ENCODE measurements around the gene C10orf90. TPM values are rescaled to one million over a fixed set of nuclear protein-coding genes. Genes with fewer than 3 reads are reported as not detected.

The C10orf90 gene
- total RNA-seq, 4 donors from 2014 or later, result 0.06 TPM; not detected in 3

DNA sequence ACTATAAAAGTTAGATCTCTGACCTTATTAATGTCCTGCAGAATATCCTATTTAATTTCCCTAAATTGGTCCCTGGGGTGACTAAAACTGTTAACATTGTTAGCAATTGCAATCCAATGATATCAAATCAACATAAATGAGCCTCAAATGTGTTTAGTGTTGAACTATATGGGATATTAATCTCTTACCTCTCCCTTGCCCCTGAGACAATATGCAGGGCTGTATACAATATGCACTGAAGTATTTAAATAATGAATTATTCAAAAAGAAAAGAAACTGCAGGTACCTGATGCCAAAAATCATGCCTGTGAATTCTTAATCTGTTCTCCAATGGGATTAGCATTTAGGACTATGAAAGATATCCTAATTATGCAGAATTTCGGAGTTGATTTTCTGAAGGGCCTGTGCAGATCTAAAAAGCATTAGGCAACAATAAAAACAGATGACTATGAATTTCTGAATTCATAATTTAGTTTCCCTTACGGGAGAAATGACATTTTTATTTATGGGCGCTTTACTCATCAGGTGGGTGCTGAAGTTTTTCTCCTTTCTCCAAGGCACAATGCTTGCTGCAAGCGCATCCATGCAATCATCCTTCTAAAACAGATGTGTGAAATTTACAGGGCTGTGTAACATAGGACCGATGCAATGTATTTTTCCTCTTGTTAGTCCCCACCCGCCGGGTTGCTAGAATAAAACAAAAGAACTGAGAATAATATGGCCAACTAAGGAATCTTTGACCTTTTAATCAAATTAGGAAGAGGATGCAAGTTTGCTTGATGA, 5.4 kb upstream of the C10orf90 start:
- 87% methylated on average over 7 of the region's 7 CpGs for WGBS
- no peak for TF ChIP-seq EP300 (IDR thresholded peaks at IDR 0.05)
- TF ChIP-seq POLR2A (IDR thresholded peaks at IDR 0.05; ENCODE audit: low read depth), result no peak
- TF ChIP-seq, protein P1, sequence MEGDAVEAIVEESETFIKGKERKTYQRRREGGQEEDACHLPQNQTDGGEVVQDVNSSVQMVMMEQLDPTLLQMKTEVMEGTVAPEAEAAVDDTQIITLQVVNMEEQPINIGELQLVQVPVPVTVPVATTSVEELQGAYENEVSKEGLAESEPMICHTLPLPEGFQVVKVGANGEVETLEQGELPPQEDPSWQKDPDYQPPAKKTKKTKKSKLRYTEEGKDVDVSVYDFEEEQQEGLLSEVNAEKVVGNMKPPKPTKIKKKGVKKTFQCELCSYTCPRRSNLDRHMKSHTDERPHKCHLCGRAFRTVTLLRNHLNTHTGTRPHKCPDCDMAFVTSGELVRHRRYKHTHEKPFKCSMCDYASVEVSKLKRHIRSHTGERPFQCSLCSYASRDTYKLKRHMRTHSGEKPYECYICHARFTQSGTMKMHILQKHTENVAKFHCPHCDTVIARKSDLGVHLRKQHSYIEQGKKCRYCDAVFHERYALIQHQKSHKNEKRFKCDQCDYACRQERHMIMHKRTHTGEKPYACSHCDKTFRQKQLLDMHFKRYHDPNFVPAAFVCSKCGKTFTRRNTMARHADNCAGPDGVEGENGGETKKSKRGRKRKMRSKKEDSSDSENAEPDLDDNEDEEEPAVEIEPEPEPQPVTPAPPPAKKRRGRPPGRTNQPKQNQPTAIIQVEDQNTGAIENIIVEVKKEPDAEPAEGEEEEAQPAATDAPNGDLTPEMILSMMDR (IDR thresholded peaks at IDR 0.05), result no peak
- no peak for TF ChIP-seq POLR2AphosphoS5 (IDR thresholded peaks at IDR 0.05)
- Histone ChIP-seq H3K36me3 (no peaks in the 10 kb centered on the region), H3K27ac (replicated peaks in 1 of 4) (no peak overlapping the region), H3K4me3 (no peak overlapping the region), H3K9me3 (no peaks in the 10 kb centered on the region), H3K4me1 (no peaks in the 10 kb centered on the region), H3K27me3 (peaks cover 0 to 15% (median 0%) of the 10 kb centered on the region in 4 donors)
- intact Hi-C loops (cut with DNase I), result no loop called here
- no peak for DNase-seq (ENCODE audit: extremely low spot score)

DNA sequence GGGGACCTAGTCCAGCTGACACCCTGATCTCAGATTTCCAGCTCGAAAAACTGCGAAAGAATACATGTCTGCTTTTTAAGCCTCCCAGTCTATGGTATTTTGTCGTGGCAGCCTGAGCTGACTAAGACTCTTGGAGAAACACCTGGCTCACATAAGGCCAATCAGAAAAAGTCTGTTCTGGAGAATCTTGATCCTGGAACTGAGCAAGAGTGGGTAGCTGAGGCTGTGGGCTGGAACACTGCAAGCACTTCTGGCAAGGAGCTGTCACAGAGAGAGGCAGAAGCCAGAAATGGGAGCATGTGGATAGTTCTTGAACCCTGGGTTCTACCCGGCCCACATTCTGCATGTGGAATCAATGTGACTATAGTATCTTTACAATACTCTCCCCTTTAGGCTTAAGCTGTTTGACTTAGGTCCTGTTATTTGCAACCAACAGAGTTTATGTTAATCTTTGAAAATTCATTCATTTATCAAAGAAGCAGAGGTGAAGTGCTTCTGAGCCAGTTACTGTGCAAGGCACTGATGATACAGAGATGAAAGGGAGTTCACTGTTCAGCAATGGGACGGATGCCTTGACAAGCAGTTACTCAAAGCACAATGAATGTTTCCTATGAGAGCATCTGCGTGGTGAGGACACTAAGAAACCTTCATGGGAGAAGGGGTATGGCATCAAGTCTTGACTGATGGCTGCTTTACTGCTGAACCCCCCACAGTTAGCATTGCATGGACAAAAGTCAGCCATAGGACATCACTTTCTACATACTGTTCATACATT, 4.4 kb upstream of the C10orf90 start:
- TF ChIP-seq EP300 (IDR thresholded peaks at IDR 0.05) (no peak), POLR2AphosphoS5 (IDR thresholded peaks at IDR 0.05) (no peak), POLR2A (IDR thresholded peaks at IDR 0.05; ENCODE audit: low read depth) (no peak)
- TF ChIP-seq, protein P1 (IDR thresholded peaks at IDR 0.05), result no peak
- Histone ChIP-seq H3K27ac (replicated peaks in 1 of 4) (no peak overlapping the region), H3K4me1 (no peaks in the 10 kb centered on the region), H3K9me3 (no peaks in the 10 kb centered on the region), H3K36me3 (no peaks in the 10 kb centered on the region), H3K27me3 (peaks cover 0 to 15% (median 0%) of the 10 kb centered on the region in 4 donors), H3K4me3 (no peak overlapping the region)
- no peak for DNase-seq (ENCODE audit: extremely low spot score)
- 95% methylated on average over 6 of the region's 6 CpGs for WGBS
- intact Hi-C loops (cut with DNase I), result no loop called here

DNA sequence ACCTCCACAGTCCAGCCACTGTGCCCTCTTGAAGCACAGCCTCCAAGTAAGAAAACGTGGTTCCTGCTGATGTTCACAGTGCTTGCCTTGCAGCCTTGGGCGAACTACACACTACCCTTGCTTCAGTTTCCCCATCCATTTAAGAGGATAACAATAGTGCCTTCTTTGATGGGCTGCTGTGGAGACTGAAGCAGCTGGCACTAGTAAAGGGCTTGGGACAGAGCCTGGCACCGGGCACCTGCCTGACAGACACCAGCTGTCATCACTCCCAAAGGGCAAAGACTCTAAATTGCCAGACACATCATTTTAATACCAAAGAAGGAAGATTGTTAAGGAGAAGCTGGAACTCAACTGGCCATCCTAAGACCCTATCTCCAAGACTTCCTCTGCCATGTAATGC, 3.1 kb upstream of the C10orf90 start:
- peaks cover 0 to 15% (median 0%) of the 10 kb centered on the region in 4 donors for H3K27me3 ChIP-seq
- H3K4me1 ChIP-seq, result no peaks in the 10 kb centered on the region
- WGBS, result 89% methylated on average over 3 of the region's 3 CpGs
- no peaks in the 10 kb centered on the region for H3K9me3 ChIP-seq
- no peak overlapping the region for H3K27ac ChIP-seq (replicated peaks in 1 of 4)
- DNase-seq (ENCODE audit: extremely low spot score), result no peak
- no peak overlapping the region for H3K4me3 ChIP-seq
- no peak for TF ChIP-seq POLR2A (IDR thresholded peaks at IDR 0.05; ENCODE audit: low read depth)
- no peak for TF ChIP-seq POLR2AphosphoS5 (IDR thresholded peaks at IDR 0.05)
- TF ChIP-seq EP300 (IDR thresholded peaks at IDR 0.05), result no peak
- TF ChIP-seq, protein P1 (IDR thresholded peaks at IDR 0.05), result no peak
- intact Hi-C loops (cut with DNase I), result no loop called here
- no peaks in the 10 kb centered on the region for H3K36me3 ChIP-seq

DNA sequence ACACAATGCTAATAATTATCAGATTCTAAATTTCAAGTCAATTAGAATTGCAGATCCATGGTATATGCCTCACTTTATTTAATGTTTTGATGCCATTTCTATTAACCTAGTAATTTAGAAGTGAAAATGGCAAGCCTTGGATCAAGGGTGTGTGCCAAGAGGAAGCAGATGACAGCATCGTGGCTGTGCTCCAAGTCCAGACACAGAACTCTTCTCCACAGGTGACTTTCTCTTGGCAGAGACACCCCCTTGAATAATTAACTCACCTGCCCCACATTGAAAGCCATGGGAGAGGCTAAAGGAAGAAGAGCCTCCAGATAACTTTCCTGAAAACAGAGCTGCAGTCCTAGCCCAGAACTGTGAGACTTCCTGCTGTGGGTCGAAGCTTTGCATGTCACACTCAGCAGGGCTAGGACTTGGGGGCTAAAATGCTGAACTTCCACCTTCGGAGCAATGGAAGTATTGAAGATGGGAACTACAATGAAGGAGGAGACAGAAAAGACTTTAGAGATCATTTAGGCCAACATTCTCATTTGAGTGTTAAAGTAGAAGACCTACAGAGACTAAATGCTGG, 996 bp upstream of the C10orf90 start:
- Histone ChIP-seq H3K36me3 (no peaks in the 10 kb centered on the region), H3K27me3 (peaks cover 0 to 15% (median 0%) of the 10 kb centered on the region in 4 donors), H3K4me1 (no peaks in the 10 kb centered on the region), H3K4me3 (no peak overlapping the region), H3K9me3 (no peaks in the 10 kb centered on the region), H3K27ac (replicated peaks in 1 of 4) (no peak overlapping the region)
- intact Hi-C loops (cut with DNase I), result no loop called here
- TF ChIP-seq POLR2AphosphoS5 (IDR thresholded peaks at IDR 0.05), result no peak
- TF ChIP-seq, protein P1 (IDR thresholded peaks at IDR 0.05), result no peak
- TF ChIP-seq EP300 (IDR thresholded peaks at IDR 0.05), result no peak
- WGBS, result 68% methylated on average over 3 of the region's 3 CpGs
- DNase-seq (ENCODE audit: extremely low spot score), result no peak
